Suppressor macrophage (primary cell): ENCODE results near the gene RFC5.
"Not testable (repeated sequence)": the region's sequence is repeated elsewhere in the genome, so short reads cannot be mapped to it uniquely, and the experiment has no call there.

Experiments used
- DNase-seq, 4 experiments: peaks; one replicate each; pipeline ENCODE4 v3.0.0-alpha.2; 2020 to 2022
- total RNA-seq, 17 experiments: gene quantifications; one replicate each; lab custom pipeline; 2026; ENCODE audit warnings: mixed read lengths in 6 of 17, inconsistent platforms in 3 of 17; lab: John Stamatoyannopoulos, UW

Gene RFC5, protein sequence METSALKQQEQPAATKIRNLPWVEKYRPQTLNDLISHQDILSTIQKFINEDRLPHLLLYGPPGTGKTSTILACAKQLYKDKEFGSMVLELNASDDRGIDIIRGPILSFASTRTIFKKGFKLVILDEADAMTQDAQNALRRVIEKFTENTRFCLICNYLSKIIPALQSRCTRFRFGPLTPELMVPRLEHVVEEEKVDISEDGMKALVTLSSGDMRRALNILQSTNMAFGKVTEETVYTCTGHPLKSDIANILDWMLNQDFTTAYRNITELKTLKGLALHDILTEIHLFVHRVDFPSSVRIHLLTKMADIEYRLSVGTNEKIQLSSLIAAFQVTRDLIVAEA
- 6.7 to 28.1 (median 13.9) reads per million in 17 experiments for total RNA-seq

DNA sequence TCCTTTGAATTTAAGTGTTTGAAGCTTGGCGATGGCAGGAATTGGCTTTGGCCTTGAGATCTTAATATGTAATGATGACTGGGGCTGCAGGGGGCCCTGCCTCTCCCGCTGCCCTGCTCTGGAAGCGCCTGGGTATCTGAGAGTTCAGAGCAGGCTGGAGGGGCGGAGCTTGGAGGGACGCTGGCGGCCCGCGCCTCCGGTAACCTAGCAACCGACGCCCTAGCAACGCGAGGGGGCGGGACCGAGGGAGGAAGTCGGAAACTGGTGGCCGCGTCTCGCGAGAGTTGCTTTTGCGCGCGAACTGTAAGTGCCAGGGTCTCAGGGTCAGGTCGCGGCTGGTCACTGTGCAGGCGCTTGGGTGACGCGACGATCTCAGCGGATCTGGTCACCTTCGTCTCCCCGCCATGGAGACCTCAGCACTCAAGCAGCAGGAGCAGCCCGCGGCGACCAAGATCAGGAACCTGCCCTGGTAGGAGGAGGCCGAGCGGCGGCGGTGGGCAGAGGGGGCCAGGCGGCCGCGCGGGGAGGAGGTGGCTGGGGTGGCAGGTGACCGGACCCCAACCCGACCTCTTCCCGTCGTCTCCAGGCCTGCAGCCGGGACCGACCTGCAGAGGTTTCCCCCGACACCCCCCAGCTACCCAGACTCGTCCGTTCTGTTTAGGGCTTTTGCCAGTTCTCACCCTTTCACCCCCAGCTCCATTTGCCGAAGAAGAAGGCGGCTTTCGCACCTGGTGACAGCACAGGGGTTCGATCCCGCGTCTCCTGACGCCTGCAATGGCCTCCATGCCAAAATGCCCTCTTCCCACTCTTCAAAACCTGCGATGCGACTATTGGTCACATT is at the start of gene RFC5:
TSS of gene RFC5 (plus strand) at position 280 of the 841 bp plus-strand sequence. CDS start at position 405, 125 bp downstream.
- peak; percentile 99 to 100 (median 100) for DNase-seq

DNA sequence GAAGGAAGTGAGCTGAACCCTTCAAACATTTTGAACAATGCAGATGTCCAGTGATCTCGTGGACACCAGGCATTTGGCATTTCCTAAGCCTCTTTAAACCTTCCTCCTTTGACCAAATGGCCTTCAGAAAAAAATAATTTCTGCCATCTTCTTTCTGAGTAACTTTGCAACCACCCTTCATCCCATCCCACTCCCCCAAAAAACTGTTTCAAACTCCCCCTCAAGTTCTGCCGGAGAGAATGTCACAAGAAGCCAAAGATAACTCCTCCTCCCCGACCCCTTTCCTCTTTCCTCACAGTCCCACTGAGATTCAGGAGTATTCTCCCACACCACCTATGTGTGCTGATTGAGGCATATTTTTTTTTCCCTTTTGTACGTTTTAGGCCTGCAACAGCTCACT is 49.5 kb upstream of the RFC5 start:
- no peak for DNase-seq

DNA sequence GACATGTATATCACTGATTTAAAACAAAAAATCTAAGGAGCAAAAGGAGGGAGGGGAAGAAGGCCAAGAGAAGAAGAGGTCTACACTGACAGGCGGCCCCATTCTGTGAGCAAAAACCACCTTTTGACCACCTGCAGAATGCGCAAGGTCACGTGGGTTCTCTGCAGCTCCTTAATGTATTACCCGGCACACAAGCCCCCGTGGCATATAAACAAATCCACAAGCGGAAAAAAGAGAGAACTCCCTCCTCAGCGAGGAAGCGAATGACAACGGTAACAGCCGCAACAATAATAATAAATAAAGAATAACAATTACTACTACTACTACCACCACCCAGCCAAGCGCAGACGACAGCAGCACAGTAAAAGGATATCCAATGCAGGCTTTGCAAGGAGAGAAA is 49.0 kb upstream of the RFC5 start:
- no peak for DNase-seq

DNA sequence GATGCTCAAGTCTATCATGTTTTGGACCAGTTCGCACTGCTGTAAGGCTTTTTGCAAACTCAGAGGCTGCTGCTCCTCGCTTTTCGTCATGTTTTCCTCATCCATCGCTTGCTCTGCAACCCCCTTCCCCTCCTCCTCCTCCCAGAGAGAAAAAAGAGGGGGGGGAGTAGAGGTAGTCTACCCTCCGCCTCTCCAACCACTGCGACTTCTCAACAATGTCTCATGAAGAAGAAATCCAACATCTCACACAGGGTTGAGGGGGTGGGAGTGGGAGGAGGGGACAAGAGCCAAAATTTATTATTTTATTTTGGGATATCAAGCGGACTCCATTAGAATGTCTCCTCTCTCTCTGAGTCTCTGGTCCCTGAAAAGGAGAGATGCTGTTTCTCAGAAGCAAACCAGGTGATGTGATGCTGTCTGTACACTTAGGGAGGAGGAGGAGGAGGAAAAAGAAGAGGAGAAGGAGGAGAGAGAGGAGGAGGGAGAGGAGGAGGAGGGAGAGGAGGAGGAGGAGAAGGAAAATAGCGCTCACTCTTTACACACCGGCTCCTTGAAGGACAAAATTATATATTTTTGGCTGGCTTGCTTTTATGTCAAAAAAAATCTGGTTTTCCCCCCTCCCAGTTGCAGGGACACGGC is 48.2 kb upstream of the RFC5 start:
- no peak for DNase-seq

DNA sequence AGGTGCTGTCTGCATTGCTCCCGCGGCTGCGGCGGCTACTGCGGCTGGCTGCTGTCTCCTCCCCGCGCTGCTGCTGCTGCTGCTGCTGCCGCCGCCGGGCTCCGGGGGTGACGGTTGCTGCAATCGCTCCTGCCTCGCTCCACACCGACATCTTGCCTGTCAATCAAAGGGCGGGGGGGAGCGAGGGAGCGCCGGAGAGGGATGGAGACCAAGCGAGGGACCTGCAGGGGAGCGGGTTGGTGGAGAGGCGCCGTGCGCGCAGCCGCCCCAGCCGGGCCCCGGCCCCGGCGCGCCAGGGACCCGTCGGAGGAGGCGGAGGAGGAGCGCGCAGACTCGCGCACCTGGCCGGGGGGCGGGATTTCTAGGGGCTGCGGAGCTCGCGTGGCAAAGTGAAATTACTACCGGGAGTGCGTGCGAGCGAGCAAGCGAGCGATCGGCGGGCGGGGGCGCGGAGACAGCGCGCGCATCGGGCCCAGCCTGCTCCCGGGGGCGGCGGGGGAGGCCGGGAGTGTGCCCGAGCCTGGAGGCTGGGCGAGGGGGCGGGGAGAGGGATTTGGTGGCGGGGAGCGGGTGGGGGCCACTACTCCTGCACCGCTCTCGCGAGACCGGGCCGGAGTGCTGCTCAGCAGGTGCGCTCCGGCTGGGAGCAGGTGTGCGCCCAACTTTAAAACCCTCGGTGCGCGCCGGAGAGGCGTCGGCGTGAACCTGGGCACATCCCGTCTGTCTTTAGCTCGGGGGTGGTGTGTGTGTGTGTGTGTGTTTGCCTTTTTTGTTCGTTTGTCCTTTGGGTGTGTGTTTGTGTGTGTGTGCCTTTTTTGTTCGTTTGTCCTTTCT is 47.5 kb upstream of the RFC5 start, which contains the start of gene KSR2:
TSS of gene KSR2 (minus strand) at position 165 of the 834 bp plus-strand sequence. CDS start 735 bp downstream, outside the sequence.
- peak in 1 of 4 experiments; percentile 4 for DNase-seq

DNA sequence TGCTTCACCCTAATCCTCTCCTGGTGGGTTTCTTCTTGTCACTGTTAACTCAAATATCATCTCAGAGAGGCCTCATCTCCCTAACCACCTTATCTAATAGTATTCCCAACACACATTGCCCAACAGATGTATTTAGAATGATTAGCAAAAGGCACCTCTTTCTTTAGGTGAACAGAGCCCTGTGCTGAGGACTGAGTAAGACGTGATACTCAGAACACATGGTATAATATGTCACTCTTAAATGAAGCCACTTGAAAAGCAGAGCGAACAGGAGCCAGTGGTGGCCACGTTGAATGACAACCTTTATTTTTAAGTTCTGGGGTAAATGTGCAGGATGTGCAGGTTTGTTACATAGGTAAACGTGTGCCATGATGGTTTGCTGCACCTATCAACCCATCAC is 46.2 kb upstream of the RFC5 start:
- DNase-seq: no peak

DNA sequence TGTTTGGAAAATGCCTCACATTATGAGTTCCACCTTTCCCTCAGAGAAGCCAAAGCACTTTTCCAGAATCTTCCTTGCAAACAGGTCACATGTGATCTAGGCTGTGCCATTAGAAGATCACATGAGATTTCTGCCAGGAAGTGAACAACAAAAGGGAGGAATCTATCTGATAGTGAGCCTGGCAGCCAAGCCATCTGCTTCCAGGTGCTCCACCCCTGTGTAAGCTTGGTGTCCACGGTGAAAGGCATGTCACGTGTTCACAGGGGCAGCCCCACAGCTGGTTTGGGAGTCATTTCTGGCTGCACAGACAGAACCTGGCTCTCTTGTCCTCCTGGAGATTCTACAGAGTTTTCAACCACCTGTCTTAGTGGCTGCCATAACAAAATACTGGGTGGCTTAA is 44.2 kb upstream of the RFC5 start:
- DNase-seq: no peak

DNA sequence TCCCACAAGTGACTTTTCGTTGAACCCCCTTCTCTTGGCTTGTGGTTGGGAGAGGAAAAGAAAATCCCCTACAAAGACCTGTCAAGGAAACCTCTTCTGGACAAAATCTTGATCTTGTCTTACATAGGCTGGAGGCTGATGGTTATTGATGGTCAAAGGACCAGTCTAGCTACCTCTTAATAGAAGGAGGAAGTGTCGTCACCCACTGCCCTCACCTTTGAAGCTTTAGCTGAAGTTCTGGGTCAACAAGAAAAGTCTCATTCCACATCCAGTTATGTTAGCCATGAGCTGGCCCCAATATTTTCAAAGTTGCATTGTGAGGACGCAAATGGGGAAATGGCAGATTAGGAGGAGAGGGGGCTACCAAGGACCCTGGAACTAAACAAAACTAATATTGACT is 41.5 kb upstream of the RFC5 start:
- no peak for DNase-seq

DNA sequence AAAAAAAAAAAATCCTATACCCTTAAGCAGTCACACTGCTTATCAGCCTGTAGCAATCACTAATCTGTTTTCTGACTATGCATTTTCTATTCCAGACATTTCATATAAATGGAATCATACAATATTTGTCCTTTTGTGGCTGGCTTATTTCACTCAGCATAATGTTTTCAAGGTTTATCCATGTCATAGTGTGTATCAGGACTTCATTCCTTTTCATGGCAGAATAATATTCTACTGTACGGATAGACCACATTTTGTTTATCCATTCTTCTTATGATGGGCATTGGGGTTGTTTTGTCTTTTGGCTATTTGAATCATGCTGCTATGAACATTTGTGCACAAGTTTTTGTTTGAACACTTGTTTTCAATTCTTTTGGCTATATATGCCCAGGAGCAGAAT is 39.1 kb upstream of the RFC5 start:
- DNase-seq: no peak

DNA sequence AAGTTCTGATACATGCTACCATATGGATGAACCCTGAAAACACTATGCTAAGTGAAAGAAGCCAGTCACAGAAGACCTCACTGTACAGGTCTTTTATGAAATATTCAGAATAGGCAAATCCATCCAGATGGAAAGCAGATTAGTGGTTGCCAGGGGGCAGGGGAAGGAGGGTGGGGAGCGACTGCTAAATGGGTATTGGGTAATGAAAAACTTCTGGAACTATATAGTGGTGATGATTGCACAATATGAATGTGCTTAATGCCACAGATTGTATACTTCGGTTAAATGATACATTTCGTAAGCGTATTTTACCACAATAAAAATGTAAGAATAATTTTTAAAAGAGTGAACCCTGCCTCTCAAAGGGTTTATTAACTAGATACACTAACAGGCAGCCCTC is 35.9 kb upstream of the RFC5 start:
- DNase-seq: no peak

DNA sequence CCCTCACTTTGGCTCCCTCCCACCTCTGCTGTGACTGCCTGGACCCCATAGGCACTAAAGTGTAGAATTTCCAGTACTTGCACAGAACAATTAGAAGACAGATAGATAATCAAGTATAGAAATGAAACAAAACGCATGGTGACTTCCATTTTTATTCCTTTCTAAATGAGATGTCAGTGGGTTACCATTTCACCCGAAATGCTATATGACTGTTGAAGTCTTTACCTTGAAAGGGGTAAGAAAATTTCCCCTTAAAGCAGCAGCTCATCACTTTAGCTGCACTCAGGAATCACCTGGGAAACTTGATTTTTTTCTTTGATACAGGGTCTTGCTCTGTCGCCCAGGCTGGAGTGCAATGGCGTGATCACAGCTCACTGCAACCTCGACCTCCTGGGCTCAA is 35.2 kb upstream of the RFC5 start:
- no peak for DNase-seq

DNA sequence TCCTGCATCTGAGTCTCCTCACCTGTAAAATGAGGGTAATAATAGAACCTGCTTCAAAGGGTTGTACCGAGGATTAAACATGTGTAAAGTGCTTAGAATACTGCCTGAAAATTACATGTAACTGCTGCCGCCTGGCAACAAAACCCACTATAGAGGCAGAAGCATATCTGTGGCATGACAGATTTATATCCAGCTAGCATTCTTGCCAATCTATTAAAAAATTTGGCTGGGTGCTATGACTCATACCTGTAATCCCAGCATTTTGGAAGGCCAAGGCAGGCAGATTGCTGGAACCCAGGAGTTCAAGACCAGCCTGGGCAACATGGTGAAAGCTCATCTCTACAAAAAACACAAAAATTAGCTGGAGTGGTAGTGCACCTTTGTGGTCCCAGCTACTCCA is 31.3 kb upstream of the RFC5 start:
- DNase-seq: no peak

DNA sequence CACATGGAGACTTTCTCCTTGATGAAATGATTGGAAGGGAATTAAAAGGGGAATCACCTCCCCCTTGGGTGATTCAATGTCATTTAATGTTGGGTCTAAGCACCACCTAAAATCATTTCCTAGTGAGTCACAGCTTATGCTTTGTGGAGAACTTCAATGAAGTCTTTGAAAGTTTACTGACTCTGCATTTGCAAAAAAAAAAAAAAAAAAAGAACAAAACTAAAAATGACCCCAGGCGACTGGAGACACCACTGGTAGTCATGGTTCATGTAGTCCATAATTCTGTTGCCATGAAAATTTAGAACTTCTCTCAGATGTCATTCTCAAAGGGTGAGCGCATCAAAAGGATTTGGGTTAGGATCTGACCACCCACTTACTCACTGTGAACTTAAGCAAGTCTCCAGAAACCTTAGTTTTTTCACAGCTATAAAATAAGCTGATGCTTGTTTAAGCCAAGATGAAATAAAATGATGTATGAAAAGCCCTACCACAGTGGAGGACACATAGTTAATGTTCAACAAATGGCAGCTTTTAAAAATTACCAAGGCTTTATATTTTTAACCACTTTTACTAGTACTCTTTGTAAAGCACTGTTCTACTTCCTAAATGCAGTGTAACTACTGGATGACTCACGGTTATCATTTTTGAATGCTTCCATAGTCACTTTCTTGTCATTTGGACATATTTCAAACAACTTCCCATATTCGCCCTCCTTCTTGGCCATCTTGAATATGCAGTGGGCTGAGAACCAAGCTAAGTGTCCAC is 29.6 kb upstream of the RFC5 start:
- DNase-seq: peak in 3 of 4 experiments; percentile 8 to 53 (median 18)

DNA sequence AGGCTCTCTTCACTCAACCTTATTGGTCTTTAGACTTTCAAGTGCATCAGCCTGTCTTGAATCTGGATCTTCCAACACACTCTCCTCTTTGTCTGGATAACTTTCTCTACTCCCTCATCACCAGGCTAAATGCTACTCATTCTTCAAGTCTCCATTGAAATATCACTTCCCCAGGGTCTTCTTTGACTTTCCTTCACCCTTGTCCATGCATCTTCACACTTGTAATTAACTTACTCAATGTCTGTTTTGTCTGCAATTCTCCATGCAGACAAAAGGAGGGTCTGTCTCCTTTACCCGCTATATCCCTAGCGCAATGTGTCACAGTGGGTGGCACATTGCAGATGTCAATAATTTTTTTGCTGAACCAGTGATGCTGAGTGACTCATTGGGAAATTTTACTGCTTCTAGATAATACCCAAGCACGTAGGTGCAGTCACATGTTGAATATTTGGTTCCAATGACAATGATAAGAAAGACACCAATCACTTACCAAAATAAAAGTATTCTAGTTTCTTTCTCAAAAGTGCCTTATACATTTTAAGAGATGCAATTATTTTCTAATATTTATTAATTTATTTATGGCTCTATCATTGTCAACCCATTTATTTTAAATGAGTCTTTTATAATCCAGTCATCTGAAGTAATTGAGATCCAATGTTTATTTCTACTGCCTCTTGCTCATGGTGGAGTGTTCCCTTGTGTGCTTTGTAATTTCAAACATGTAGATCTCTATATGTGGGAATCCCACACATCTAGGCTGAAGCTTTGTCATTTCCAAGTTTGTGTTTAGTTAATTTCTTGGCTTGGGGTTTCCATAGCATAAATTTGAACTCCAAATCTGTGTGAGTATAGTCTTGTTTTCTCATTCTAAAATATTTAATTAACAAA is 21.7 kb upstream of the RFC5 start:
- no peak for DNase-seq

DNA sequence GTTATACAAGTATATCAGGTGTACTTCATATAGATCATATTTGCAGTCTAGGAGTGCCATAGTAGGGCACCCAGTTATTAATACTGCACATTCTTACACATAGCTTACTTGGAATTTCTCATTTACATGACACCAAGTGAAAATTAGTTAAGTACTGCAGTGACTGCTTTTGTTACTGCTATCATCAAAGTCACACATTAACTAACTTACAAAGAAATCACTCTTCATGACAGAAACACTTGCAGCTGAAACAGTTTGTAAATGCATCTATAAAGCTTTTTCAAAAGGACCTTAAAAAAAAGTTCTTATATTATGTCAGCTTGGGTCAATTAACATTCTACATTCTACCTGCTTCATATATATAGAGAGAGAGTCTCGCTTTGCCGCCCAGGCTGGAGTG is 17.8 kb upstream of the RFC5 start:
- DNase-seq: no peak

DNA sequence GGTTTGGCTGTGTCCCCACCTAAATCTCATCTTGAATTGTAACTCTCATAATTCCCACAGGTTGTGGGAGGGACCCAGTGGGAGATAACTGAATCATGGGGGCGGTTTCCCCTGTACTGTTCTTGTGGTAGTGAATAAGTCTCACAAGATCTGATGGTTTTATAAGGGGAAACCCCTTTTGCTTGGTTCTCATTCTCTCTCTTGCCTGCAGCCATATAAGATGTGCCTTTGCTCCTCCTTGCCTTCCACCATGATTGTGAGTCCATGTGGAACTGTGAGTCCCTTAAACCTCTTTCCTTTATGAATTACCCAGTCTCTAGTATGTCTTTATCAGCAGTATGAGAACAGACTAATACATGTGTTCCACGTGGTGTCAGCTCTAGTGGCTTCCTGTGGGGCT is 16.7 kb upstream of the RFC5 start:
- DNase-seq: not testable (repeated sequence)

DNA sequence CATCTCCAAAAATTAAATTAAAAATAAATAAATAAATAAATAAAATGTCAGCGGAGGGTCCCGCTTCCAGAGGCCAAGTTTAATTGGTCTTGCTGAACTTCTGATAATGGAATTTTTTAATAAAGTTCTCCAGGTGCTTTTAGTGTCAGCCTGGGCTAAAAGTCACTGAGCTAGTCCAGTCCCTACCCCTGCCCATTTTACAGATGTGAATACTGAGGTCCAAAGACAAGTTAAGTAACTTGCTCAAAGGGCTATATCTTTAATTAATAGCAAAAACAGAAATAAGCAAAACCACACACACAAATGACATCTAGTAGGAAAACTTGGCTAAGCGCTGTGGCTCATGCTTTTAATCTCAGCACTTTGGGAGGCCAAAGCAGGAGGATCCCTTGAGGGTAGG is 5.6 kb upstream of the RFC5 start:
- no peak for DNase-seq

DNA sequence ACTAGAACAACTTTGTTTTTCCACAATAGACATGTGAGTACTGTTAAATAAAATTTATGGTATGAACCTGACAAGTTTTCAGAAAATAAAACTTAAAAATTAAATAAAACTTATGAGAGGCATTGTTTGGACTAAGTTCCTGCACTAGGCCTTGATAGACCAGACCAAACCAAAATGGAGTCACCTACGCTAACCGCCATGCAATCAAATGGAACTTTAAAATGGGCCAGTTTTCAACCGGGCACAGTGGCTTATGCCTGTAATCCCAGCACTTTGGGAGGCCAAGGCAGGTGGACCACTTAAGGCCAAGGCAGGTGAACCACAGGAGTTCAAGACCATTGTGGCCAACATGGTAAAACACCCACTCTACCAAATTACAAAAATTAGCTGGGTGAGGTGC is 5.1 kb upstream of the RFC5 start:
- DNase-seq: no peak

DNA sequence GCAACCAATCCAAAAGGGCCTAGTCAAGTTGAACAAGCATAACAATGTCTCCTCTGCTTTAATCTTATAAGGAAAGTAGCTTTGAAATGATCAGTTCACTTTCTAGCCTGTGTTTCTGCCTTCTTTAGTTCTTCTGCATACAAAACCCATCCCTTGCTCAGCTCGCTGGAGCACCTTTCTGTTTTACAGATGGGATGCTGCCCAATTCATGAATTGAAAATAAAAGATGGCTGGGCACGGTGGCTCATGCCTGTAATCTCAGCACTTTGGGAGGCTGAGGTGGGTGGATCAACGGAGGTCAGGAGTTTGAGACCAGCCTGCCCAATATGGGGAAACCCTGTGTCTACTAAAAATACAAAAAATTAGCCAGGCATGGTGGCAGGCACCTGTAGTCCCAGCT is 4.5 kb upstream of the RFC5 start:
- DNase-seq: no peak

DNA sequence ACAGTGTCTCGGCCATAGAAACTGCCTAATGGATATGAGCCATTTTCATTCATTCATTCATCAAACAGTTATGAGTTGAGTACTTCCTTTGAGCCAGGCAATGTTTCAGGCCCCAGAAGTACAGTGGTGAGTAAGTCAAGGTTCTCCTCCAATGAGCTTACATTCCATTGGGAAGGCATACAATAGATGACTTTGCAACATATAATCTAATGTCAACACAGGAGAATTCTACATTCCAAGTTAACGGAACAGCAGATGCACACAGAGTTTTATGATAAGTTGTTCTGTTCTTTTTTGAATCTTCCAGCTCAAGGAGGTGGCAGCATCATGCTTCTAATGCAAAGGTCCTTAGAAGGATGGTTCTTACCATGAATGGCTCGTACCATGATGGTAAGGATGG is 3.2 kb upstream of the RFC5 start:
- DNase-seq: no peak

DNA sequence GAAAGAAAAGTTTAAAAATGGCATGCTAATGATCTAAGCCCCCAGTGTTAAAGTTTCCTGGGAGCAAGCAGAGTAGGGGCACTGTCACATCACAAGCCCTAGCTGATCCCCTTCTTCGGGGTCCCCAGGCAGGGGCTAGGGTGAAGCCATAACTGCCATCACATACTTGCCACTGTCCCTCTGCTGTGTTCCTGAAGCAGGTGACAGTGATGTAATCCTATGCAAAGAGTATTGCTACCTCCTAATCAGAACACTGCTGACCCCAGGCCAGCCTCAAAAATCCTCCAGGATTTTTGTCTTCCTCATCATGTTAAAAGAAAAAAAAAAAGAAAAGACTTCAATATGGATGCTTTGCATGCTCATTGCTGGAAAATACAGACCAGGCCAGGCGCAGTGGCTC is 1.2 kb upstream of the RFC5 start:
- DNase-seq: no peak
